GM12864 (cell line): Measurements from ENCODE around the gene MYL12B.

ENCODE experiments used
- DNase-seq: peaks from one replicate; pipeline ENCODE4 v3.0.0-alpha.2; 2011; ENCODE audit warnings: low read depth
- H3K4me3 ChIP-seq: 2 replicates; pipeline ENCODE4 v1.5.1; 2011; ENCODE audit warnings: mild to moderate bottlenecking, low read depth, low read length, control low read depth
- CTCF ChIP-seq: IDR thresholded peaks from 2 replicates; pipeline ENCODE4 v1.5.1; 2011; ENCODE audit warnings: low read depth, mild to moderate bottlenecking, moderate library complexity, low read length, control low read depth, inconsistent platforms; ENCODE audit errors: missing control alignments

Gene MYL12B

GRCh38 chr18:3225588-3225987 is 36.3 kb upstream of the MYL12B start:
- no peak for TF ChIP-seq CTCF

GRCh38 chr18:3226048-3226447 is 35.9 kb upstream of the MYL12B start:
- H3K4me3 ChIP-seq: no peak overlapping the region
- TF ChIP-seq CTCF: no peak
- no peak for DNase-seq

More at GRCh38 chr18:3225588-3225987, 36.3 kb upstream of the MYL12B start:
- no peak overlapping the region for H3K4me3 ChIP-seq
- no peak for DNase-seq

GRCh38 chr18:3230401-3231334 is 31.3 kb upstream of the MYL12B start:
- no peak for DNase-seq
- TF ChIP-seq CTCF: no peak
- no peak overlapping the region for H3K4me3 ChIP-seq

GRCh38 chr18:3233004-3233403 is 28.9 kb upstream of the MYL12B start:
- H3K4me3 ChIP-seq: no peak overlapping the region
- no peak for DNase-seq
- no peak for TF ChIP-seq CTCF

- DNase-seq: no peak
- H3K4me3 ChIP-seq: no peak overlapping the region
- no peak for TF ChIP-seq CTCF
These were observed 28.3 kb upstream of the MYL12B start for GRCh38 chr18:3233433-3234168.

- no peak overlapping the region for H3K4me3 ChIP-seq
- DNase-seq: no peak
- no peak for TF ChIP-seq CTCF
These were observed 27.5 kb upstream of the MYL12B start for GRCh38 chr18:3234457-3234856.

- DNase-seq: no peak
- TF ChIP-seq CTCF: no peak
- no peak overlapping the region for H3K4me3 ChIP-seq
These were observed 26.1 kb upstream of the MYL12B start for GRCh38 chr18:3235846-3236245.
